ENCODE data around the gene ADGRB3.

Gene ADGRB3

GRCh38 chr6:68704485-68704884 lies 69.4 kb downstream of the ADGRB3 start:
- CTCF ChIA-PET: interaction anchor here (1.0 to 1.7 kb wide), 4 partner anchors 9 to 23 kb away, joined by 3 to 6 read pairs (median 4); no protein-coding TSS in a partner anchor
- TF ChIP-seq, protein P1, sequence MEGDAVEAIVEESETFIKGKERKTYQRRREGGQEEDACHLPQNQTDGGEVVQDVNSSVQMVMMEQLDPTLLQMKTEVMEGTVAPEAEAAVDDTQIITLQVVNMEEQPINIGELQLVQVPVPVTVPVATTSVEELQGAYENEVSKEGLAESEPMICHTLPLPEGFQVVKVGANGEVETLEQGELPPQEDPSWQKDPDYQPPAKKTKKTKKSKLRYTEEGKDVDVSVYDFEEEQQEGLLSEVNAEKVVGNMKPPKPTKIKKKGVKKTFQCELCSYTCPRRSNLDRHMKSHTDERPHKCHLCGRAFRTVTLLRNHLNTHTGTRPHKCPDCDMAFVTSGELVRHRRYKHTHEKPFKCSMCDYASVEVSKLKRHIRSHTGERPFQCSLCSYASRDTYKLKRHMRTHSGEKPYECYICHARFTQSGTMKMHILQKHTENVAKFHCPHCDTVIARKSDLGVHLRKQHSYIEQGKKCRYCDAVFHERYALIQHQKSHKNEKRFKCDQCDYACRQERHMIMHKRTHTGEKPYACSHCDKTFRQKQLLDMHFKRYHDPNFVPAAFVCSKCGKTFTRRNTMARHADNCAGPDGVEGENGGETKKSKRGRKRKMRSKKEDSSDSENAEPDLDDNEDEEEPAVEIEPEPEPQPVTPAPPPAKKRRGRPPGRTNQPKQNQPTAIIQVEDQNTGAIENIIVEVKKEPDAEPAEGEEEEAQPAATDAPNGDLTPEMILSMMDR (IDR thresholded peaks at IDR 0.05; ENCODE audit: control extremely low read depth, extremely low read depth, low read depth, missing control alignments): no peak
- no peak for DNase-seq (ENCODE audit: extremely low spot score)

DNA sequence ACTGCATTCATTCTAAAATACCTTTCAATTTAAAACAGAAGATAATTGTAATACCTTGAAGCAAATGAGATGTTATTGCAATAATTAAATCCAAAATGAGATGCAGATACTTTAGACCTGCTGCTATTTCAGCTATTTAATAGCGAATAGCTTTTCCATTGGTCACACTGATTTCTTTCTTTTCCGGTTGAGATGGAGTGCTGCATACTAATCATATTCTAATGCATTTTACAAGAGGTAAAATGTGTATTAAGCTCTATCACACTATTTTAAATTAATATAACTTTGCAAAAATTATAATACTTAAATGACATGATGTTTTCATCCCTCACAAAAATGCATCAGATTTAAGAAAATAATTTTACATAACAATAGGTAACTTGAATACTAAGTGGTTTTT lies 74.0 kb downstream of the ADGRB3 start:
- DNase-seq (ENCODE audit: extremely low spot score): no peak
- CTCF ChIA-PET: interaction anchor here (1.9 kb wide), 1 partner anchor 40 kb away, joined by 4 read pairs; no protein-coding TSS in a partner anchor
- TF ChIP-seq, protein P1 (IDR thresholded peaks at IDR 0.05; ENCODE audit: control extremely low read depth, extremely low read depth, low read depth, missing control alignments): no peak
- POLR2A ChIA-PET: no interaction called here

More at GRCh38 chr6:68704485-68704884, 69.4 kb downstream of the ADGRB3 start:
- POLR2A ChIA-PET: no interaction called here

DNA sequence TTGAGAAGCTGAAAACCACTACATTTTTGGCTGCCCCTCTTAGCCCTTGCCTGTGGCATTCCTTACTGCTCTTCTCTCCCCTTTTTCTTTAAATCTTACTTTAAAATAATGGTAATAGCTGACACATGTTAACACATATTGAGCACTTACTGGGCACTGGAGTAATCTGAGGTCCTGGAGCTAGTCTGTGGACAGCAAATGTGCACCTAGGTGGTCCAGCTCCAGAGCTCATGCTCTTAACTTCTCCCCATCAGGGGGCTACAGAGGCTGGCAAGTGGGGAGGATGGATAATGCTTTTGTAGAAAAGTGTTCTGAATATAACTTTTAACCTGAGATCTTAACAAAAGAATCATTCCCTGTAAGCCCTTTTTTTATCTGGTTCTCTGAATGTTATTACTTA lies 74.8 kb downstream of the ADGRB3 start:
- no peak for DNase-seq (ENCODE audit: extremely low spot score)
- ChIA-PET POLR2A (no interaction called here), CTCF (interaction anchor here (1.5 kb wide), 1 partner anchor 23 kb away, joined by 3 read pairs; no protein-coding TSS in a partner anchor)
- TF ChIP-seq, protein P1 (IDR thresholded peaks at IDR 0.05; ENCODE audit: control extremely low read depth, extremely low read depth, low read depth, missing control alignments): no peak

DNA sequence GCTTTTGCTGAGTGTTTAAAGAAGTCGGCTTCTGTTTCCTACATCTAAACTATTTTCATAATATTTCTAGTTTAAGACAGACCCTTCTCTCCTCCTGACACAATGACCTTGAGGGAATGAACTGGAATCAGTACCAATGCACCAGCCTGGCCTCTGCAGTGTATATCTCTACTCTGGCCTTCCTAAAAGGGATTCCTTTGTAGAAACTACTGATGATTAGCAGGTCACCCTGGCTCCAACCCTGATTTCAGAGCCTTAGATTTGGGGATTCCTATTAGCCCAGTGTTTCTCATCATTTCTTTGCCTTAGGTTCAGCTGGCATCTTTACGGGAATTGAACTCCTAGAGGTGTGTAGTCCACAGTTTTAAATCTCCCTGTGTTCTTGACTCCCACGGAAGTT lies 75.4 kb downstream of the ADGRB3 start:
- ChIA-PET CTCF (interaction anchor here (1.5 kb wide), 1 partner anchor 22 kb away, joined by 3 read pairs; no protein-coding TSS in a partner anchor), POLR2A (no interaction called here)
- TF ChIP-seq, protein P1 (IDR thresholded peaks at IDR 0.05; ENCODE audit: control extremely low read depth, extremely low read depth, low read depth, missing control alignments): no peak
- DNase-seq (ENCODE audit: extremely low spot score): no peak

GRCh38 chr6:68710916-68711315 lies 75.8 kb downstream of the ADGRB3 start:
- CTCF ChIA-PET: interaction anchor here (1.5 kb wide), 1 partner anchor 22 kb away, joined by 3 read pairs; no protein-coding TSS in a partner anchor
- POLR2A ChIA-PET: no interaction called here
- TF ChIP-seq, protein P1 (IDR thresholded peaks at IDR 0.05; ENCODE audit: control extremely low read depth, extremely low read depth, low read depth, missing control alignments): no peak
- DNase-seq (ENCODE audit: extremely low spot score): no peak

- ChIA-PET POLR2A (no interaction called here), CTCF (no interaction called here)
- no peak for DNase-seq (ENCODE audit: extremely low spot score)
- TF ChIP-seq, protein P1 (IDR thresholded peaks at IDR 0.05; ENCODE audit: control extremely low read depth, extremely low read depth, low read depth, missing control alignments): no peak
Measured at GRCh38 chr6:68711386-68712000, 76.4 kb downstream of the ADGRB3 start.

All from GM10248 (cell line).